H9 (cell line): Measurements from ENCODE around the gene EFNB2. TPM values are rescaled to one million over a fixed set of nuclear protein-coding genes. Genes with fewer than 3 reads are reported as not detected.

ENCODE experiments used
- DNase-seq: peaks from one replicate; pipeline ENCODE4 v3.0.0-alpha.2; 2017
- H2AFZ ChIP-seq: one replicate; pipeline ENCODE4 v1.6.1; 2013; ENCODE audit warnings: mild to moderate bottlenecking, low read length, control low read depth, moderate library complexity
- H2AK5ac ChIP-seq: 2 replicates; pipeline ENCODE4 v1.6.1; 2013; ENCODE audit warnings: low read length, control low read depth, mixed read lengths; ENCODE audit not compliant: insufficient read length
- H2BK120ac ChIP-seq: one replicate; pipeline ENCODE4 v1.6.1; 2013; ENCODE audit warnings: low read depth, mild to moderate bottlenecking, low read length, control low read depth, inconsistent platforms; ENCODE audit not compliant: poor library complexity, severe bottlenecking
- H2BK12ac ChIP-seq: 2 replicates; pipeline ENCODE4 v1.6.1; 2013; ENCODE audit warnings: low read length, control low read depth, mixed read lengths, low read depth; ENCODE audit not compliant: insufficient read length
- H2BK15ac ChIP-seq: 2 replicates; pipeline ENCODE4 v1.6.1; 2013; ENCODE audit warnings: low read depth, low read length, control low read depth
- H2BK20ac ChIP-seq: one replicate; pipeline ENCODE4 v1.6.1; 2013; ENCODE audit warnings: low read depth, mild to moderate bottlenecking, low read length, control low read depth, inconsistent platforms; ENCODE audit not compliant: poor library complexity, severe bottlenecking
- H2BK5ac ChIP-seq: 2 replicates; pipeline ENCODE4 v1.6.1; 2013; ENCODE audit warnings: low read length, control low read depth, mixed read lengths; ENCODE audit not compliant: insufficient read length
- H3K14ac ChIP-seq: 2 replicates; pipeline ENCODE4 v1.6.1; 2013; ENCODE audit warnings: low read length, control low read depth; ENCODE audit not compliant: insufficient read depth
- H3K18ac ChIP-seq: 2 replicates; pipeline ENCODE4 v1.6.1; 2013; ENCODE audit warnings: low read depth, mild to moderate bottlenecking, mixed read lengths, low read length, control low read depth; ENCODE audit not compliant: insufficient read length
- H3K23ac ChIP-seq: 2 replicates; pipeline ENCODE4 v1.6.1; 2013; ENCODE audit warnings: low read length, control low read depth, mixed read lengths, low read depth; ENCODE audit not compliant: insufficient read length
- H3K23me2 ChIP-seq: 2 replicates; pipeline ENCODE4 v1.6.1; 2013; ENCODE audit warnings: low read depth, mild to moderate bottlenecking, mixed read lengths, low read length, control low read depth; ENCODE audit not compliant: insufficient read length, poor library complexity, severe bottlenecking
- H3K27ac ChIP-seq: 2 replicates; pipeline ENCODE4 v1.5.1; 2013; ENCODE audit warnings: low read length, control low read depth, mixed read lengths, low read depth; ENCODE audit not compliant: insufficient read length
- H3K27me3 ChIP-seq: 2 replicates; pipeline ENCODE4 v1.6.1; 2013; ENCODE audit warnings: low read length, control low read depth, inconsistent platforms; ENCODE audit not compliant: insufficient read depth
- H3K4ac ChIP-seq: 2 replicates; pipeline ENCODE4 v1.6.1; 2013; ENCODE audit warnings: low read depth, mild to moderate bottlenecking, control low read depth, inconsistent platforms, low read length, moderate library complexity
- H3K4me1 ChIP-seq: 2 replicates; pipeline ENCODE4 v1.6.1; 2013; ENCODE audit warnings: low read length, control low read depth, inconsistent platforms; ENCODE audit not compliant: insufficient read depth
- H3K4me2 ChIP-seq: 2 replicates; pipeline ENCODE4 v1.6.1; 2013; ENCODE audit warnings: low read length, control low read depth, mixed read lengths; ENCODE audit not compliant: insufficient read length, insufficient read depth
- H3K56ac ChIP-seq: 2 replicates; pipeline ENCODE4 v1.6.1; 2013; ENCODE audit warnings: low read depth, mild to moderate bottlenecking, mixed read lengths, low read length, control low read depth; ENCODE audit not compliant: insufficient read length
- H3K79me1 ChIP-seq: 2 replicates; pipeline ENCODE4 v1.6.1; 2013; ENCODE audit warnings: low read depth, mild to moderate bottlenecking, moderate library complexity, low read length, control low read depth, inconsistent platforms; ENCODE audit not compliant: insufficient read depth, poor library complexity, severe bottlenecking
- H3K79me2 ChIP-seq: 2 replicates; pipeline ENCODE4 v1.6.1; 2013; ENCODE audit warnings: low read length, control low read depth, inconsistent platforms; ENCODE audit not compliant: insufficient read depth
- H3K9ac ChIP-seq: 2 replicates; pipeline ENCODE4 v1.6.1; 2013; ENCODE audit warnings: low read length, control low read depth, mixed read lengths; ENCODE audit not compliant: insufficient read length; ENCODE audit errors: extremely low read depth
- H3K9me3 ChIP-seq: one replicate; pipeline ENCODE4 v1.6.1; 2013; ENCODE audit warnings: low read depth, low read length, inconsistent platforms; ENCODE audit not compliant: control insufficient read depth
- H3T11ph ChIP-seq: one replicate; pipeline ENCODE4 v1.6.1; 2013; ENCODE audit warnings: mild to moderate bottlenecking, low read length, control low read depth, inconsistent platforms
- H4K20me1 ChIP-seq: one replicate; pipeline ENCODE4 v1.6.1; 2013; ENCODE audit not compliant: control insufficient read depth, insufficient read length, insufficient read depth
- H4K5ac ChIP-seq: 2 replicates; pipeline ENCODE4 v1.6.1; 2013; ENCODE audit warnings: low read depth, mild to moderate bottlenecking, mixed read lengths, low read length, control low read depth; ENCODE audit not compliant: insufficient read length
- H4K8ac ChIP-seq: replicated peaks from 2 replicates; pipeline ENCODE4 v1.6.1; 2013; ENCODE audit warnings: low read length, control low read depth, mixed read lengths, low read depth; ENCODE audit not compliant: insufficient read length
- H4K91ac ChIP-seq: 2 replicates; pipeline ENCODE4 v1.6.1; 2013; ENCODE audit warnings: low read depth, mild to moderate bottlenecking, moderate library complexity, mixed read lengths, low read length, control low read depth; ENCODE audit not compliant: insufficient read length
- H3K27ac Mint-ChIP-seq, 3 experiments: 2 replicates in 2 of 3; 3 replicates in 1 of 3; pipeline ENCODE4 v1.8.0; 2020 to 2021; ENCODE audit warnings: mixed read lengths in 3 of 3, mild to moderate bottlenecking in 1 of 3, moderate library complexity in 1 of 3
- H3K27me3 Mint-ChIP-seq: 2 replicates; pipeline ENCODE4 v1.8.0; 2021; ENCODE audit warnings: low read depth, mild to moderate bottlenecking, moderate library complexity, mixed read lengths
- H3K36me3 Mint-ChIP-seq, 3 experiments: 2 replicates in 2 of 3; 3 replicates in 1 of 3; pipeline ENCODE4 v1.8.0; 2020 to 2021; ENCODE audit warnings: low read depth in 3 of 3, mixed read lengths in 3 of 3; ENCODE audit not compliant: insufficient read depth in 1 of 3
- H3K4me1 Mint-ChIP-seq, 2 experiments: 2 replicates each; pipeline ENCODE4 v1.8.0; 2020; ENCODE audit warnings: mixed read lengths in 2 of 2
- H3K4me3 Mint-ChIP-seq, 2 experiments: 2 replicates in 1 of 2; 3 replicates in 1 of 2; pipeline ENCODE4 v1.8.0; 2020 to 2021; ENCODE audit warnings: mild to moderate bottlenecking in 2 of 2, mixed read lengths in 2 of 2, moderate library complexity in 1 of 2
- H3K9me3 Mint-ChIP-seq, 2 experiments: 2 replicates in 1 of 2; 3 replicates in 1 of 2; pipeline ENCODE4 v1.8.0; 2020; ENCODE audit warnings: mild to moderate bottlenecking in 2 of 2, mixed read lengths in 2 of 2, moderate library complexity in 1 of 2
- WGBS: extraction: QIAGEN DNeasy Blood & Tissue Kit; methylation state at CpG from one replicate; pipeline ENCODE4 v1.1.7; 2013; ENCODE audit warnings: missing lambda C conversion rate, low lambda C conversion rate, mixed read lengths; ENCODE audit not compliant: insufficient read length; ENCODE audit errors: extremely low coverage; 5-methylcytosine and 5-hydroxymethylcytosine counted together
- total RNA-seq: library from RNA; stranded (reverse); gene quantifications from 2 replicates; pipeline ENCODE4 v1.2.1, GENCODE V29; 2021
- TF ChIP-seq, protein P1 (sequence below): fragments of 200-600 bp; sonication (generic); conservative IDR thresholded peaks from 3 replicates; pipeline ENCODE4 v1.8.0; 2021; ENCODE audit warnings: antibody characterized with exemption, mild to moderate bottlenecking

Gene EFNB2
- total RNA-seq, 1 experiment from 2014 or later: 12.7 TPM

DNA sequence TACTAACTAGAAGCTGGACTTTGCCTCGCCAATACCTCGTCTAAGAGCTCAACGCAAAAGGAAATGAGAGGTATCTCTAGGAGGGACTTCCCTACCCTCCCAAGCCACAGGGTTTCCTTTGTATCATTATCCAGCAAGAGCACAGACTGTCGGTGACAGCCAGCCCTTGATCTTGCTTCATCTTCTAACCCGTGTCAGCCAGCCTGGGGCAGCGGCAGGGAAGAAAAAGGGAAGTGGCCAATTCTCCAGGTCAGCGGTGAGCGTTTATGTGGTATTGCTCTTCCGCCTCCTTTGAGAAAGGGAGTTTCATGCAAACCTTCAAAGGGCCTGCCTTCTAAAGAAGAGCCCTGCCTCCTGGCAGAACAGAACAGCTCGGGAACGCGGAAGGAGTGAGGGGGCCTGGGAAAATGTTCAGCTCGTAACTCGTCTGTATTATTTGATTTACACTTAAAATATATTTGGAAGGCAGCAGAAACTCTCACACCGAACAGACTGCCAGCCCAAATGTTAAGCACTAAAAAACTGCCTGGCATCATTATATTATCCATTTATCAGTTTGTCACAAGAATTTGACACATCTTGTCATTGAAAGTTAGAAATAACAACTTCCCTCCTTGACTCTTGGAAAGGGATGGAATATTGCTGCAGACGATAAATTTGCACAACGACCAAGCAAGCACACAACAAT, 41.8 kb downstream of the EFNB2 start:
- H3K18ac ChIP-seq: no peak overlapping the region
- TF ChIP-seq, protein P1, sequence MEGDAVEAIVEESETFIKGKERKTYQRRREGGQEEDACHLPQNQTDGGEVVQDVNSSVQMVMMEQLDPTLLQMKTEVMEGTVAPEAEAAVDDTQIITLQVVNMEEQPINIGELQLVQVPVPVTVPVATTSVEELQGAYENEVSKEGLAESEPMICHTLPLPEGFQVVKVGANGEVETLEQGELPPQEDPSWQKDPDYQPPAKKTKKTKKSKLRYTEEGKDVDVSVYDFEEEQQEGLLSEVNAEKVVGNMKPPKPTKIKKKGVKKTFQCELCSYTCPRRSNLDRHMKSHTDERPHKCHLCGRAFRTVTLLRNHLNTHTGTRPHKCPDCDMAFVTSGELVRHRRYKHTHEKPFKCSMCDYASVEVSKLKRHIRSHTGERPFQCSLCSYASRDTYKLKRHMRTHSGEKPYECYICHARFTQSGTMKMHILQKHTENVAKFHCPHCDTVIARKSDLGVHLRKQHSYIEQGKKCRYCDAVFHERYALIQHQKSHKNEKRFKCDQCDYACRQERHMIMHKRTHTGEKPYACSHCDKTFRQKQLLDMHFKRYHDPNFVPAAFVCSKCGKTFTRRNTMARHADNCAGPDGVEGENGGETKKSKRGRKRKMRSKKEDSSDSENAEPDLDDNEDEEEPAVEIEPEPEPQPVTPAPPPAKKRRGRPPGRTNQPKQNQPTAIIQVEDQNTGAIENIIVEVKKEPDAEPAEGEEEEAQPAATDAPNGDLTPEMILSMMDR: no peak
- peaks cover 27 to 33% (median 29%) of the 10 kb centered on the region in 3 experiments; a peak in 6 of 7 replicates for H3K36me3 Mint-ChIP-seq

More for the DNA sequence above, 41.8 kb downstream of the EFNB2 start:
- no peaks in the 10 kb centered on the region for H3K27me3 ChIP-seq
- no peak overlapping the region for H3T11ph ChIP-seq
- H3K9me3 ChIP-seq: no peaks in the 10 kb centered on the region
- no peak overlapping the region for H2BK120ac ChIP-seq
- no CpG with 5 or more reads among the region's 17 CpGs for WGBS
- H4K5ac ChIP-seq: no peak overlapping the region
- H3K9ac ChIP-seq: no peak overlapping the region
- no peaks in the 10 kb centered on the region for H3K23me2 ChIP-seq
- no peak overlapping the region for H4K8ac ChIP-seq
- H3K4me1 ChIP-seq: peaks cover 3% of the 10 kb centered on the region; the same call in 1 of the 2 replicates
- H3K4me1 Mint-ChIP-seq: peaks cover 25 to 36% of the 10 kb centered on the region in 2 experiments
- DNase-seq: no peak
- no peak overlapping the region for H2BK5ac ChIP-seq
- no peak overlapping the region for H2AK5ac ChIP-seq
- H2BK15ac ChIP-seq: no peak overlapping the region
- no peak overlapping the region for H3K4me3 Mint-ChIP-seq
- no peak overlapping the region for H3K27ac ChIP-seq
- H3K23ac ChIP-seq: no peak overlapping the region
- no peak overlapping the region for H3K4ac ChIP-seq
- no peak overlapping the region for H3K14ac ChIP-seq
- no peak overlapping the region for H2BK20ac ChIP-seq
- peak overlapping the region in 1 of 3 experiments; percentile 53; a peak in 3 of 7 replicates for H3K27ac Mint-ChIP-seq
- H3K79me1 ChIP-seq: no peaks in the 10 kb centered on the region
- no peak overlapping the region for H3K4me2 ChIP-seq
- H4K20me1 ChIP-seq: no peaks in the 10 kb centered on the region
- no peak overlapping the region for H2AFZ ChIP-seq
- no peaks in the 10 kb centered on the region for H3K27me3 Mint-ChIP-seq
- no peak overlapping the region for H4K91ac ChIP-seq
- no peak overlapping the region for H2BK12ac ChIP-seq
- no peaks in the 10 kb centered on the region for H3K79me2 ChIP-seq
- H3K56ac ChIP-seq: no peak overlapping the region
- no peaks in the 10 kb centered on the region for H3K9me3 Mint-ChIP-seq
